T-helper 1 cell treated with Interleukin-12 subunit alpha and Interleukin-12 subunit beta and Interleukin-4 antibody, amounts not matched to agents 30 μg/mL and 1 μg/mL, for 36 hours (primary cell): ENCODE data around the gene PJA2.
"Not testable (repeated sequence)": the region's sequence is repeated elsewhere in the genome, so short reads cannot be mapped to it uniquely, and the experiment has no call there.

Source experiments
- H3K27ac Mint-ChIP-seq: one replicate; pipeline ENCODE4 v1.8.0; 2021; ENCODE audit warnings: mild to moderate bottlenecking, mixed read lengths
- H3K27me3 Mint-ChIP-seq: one replicate; pipeline ENCODE4 v1.8.0; 2021; ENCODE audit warnings: low read depth, mixed read lengths
- H3K36me3 Mint-ChIP-seq: one replicate; pipeline ENCODE4 v1.8.0; 2021; ENCODE audit warnings: low read depth, mixed read lengths
- H3K4me1 Mint-ChIP-seq: one replicate; pipeline ENCODE4 v1.8.0; 2021; ENCODE audit warnings: low read depth, mixed read lengths
- H3K4me3 Mint-ChIP-seq: one replicate; pipeline ENCODE4 v1.8.0; 2021; ENCODE audit warnings: mild to moderate bottlenecking, moderate library complexity, mixed read lengths
- H3K9me3 Mint-ChIP-seq: one replicate; pipeline ENCODE4 v1.8.0; 2021; ENCODE audit warnings: mixed read lengths

Gene PJA2

GRCh38 chr5:109413921-109414461 is 4.2 kb upstream of the PJA2 start:
- not testable (repeated sequence) for H3K4me1 Mint-ChIP-seq, H3K27me3 Mint-ChIP-seq, H3K27ac Mint-ChIP-seq, H3K4me3 Mint-ChIP-seq
- Mint-ChIP-seq H3K36me3 (peaks cover 11% of the 10 kb centered on the region), H3K9me3 (peaks cover 19% of the 10 kb centered on the region)

- Mint-ChIP-seq H3K27me3 (peaks cover 3% of the 10 kb centered on the region), H3K4me1 (peaks cover 7% of the 10 kb centered on the region), H3K9me3 (peaks cover 19% of the 10 kb centered on the region), H3K4me3 (no peak overlapping the region), H3K27ac (no peak overlapping the region), H3K36me3 (peaks cover 11% of the 10 kb centered on the region)
These were observed 3.7 kb upstream of the PJA2 start for GRCh38 chr5:109413458-109413857.

- Mint-ChIP-seq H3K36me3 (peaks cover 11% of the 10 kb centered on the region), H3K4me3 (no peak overlapping the region), H3K4me1 (peaks cover 7% of the 10 kb centered on the region), H3K9me3 (peaks cover 19% of the 10 kb centered on the region), H3K27me3 (no peaks in the 10 kb centered on the region), H3K27ac (no peak overlapping the region)
These were observed 3.2 kb upstream of the PJA2 start for GRCh38 chr5:109412981-109413402.

GRCh38 chr5:109411627-109412026 is 1.9 kb upstream of the PJA2 start:
- no peak overlapping the region for H3K4me3 Mint-ChIP-seq
- no peaks in the 10 kb centered on the region for H3K27me3 Mint-ChIP-seq
- peaks cover 18% of the 10 kb centered on the region for H3K4me1 Mint-ChIP-seq
- H3K9me3 Mint-ChIP-seq, result peaks cover 19% of the 10 kb centered on the region
- no peak overlapping the region for H3K27ac Mint-ChIP-seq
- peaks cover 11% of the 10 kb centered on the region for H3K36me3 Mint-ChIP-seq

- no peaks in the 10 kb centered on the region for H3K27me3 Mint-ChIP-seq
- peak overlapping the region; percentile 97 for H3K4me3 Mint-ChIP-seq
- H3K36me3 Mint-ChIP-seq, result peaks cover 11% of the 10 kb centered on the region
- peaks cover 17% of the 10 kb centered on the region for H3K9me3 Mint-ChIP-seq
- peak overlapping the region; percentile 99 for H3K27ac Mint-ChIP-seq
- peaks cover 22% of the 10 kb centered on the region for H3K4me1 Mint-ChIP-seq
These were observed 1.4 kb upstream of the PJA2 start for GRCh38 chr5:109411149-109411514.

- Mint-ChIP-seq H3K27ac (peak overlapping the region; percentile 99), H3K9me3 (peaks cover 11% of the 10 kb centered on the region)
These were observed 795 bp upstream of the PJA2 start for GRCh38 chr5:109410389-109411148.

GRCh38 chr5:109408991-109409843 is 557 bp downstream of the PJA2 start:
- Mint-ChIP-seq H3K4me1 (peaks cover 28% of the 10 kb centered on the region), H3K9me3 (peaks cover 6% of the 10 kb centered on the region), H3K27me3 (no peaks in the 10 kb centered on the region), H3K27ac (peak overlapping the region; percentile 99), H3K36me3 (peaks cover 12% of the 10 kb centered on the region), H3K4me3 (peak overlapping the region; percentile 97)

More at GRCh38 chr5:109410389-109411148, 795 bp upstream of the PJA2 start:
- H3K27me3 Mint-ChIP-seq, result no peaks in the 10 kb centered on the region
- peak overlapping the region; percentile 97 for H3K4me3 Mint-ChIP-seq
- peaks cover 9% of the 10 kb centered on the region for H3K36me3 Mint-ChIP-seq
- peaks cover 24% of the 10 kb centered on the region for H3K4me1 Mint-ChIP-seq

GRCh38 chr5:109407913-109408312 is 1.9 kb downstream of the PJA2 start:
- H3K9me3 Mint-ChIP-seq, result no peaks in the 10 kb centered on the region
- H3K36me3 Mint-ChIP-seq, result peaks cover 9% of the 10 kb centered on the region
- peak overlapping the region; percentile 97 for H3K4me3 Mint-ChIP-seq
- no peaks in the 10 kb centered on the region for H3K27me3 Mint-ChIP-seq
- peak overlapping the region; percentile 99 for H3K27ac Mint-ChIP-seq
- H3K4me1 Mint-ChIP-seq, result peaks cover 29% of the 10 kb centered on the region

- Mint-ChIP-seq H3K27me3 (no peaks in the 10 kb centered on the region), H3K36me3 (peaks cover 14% of the 10 kb centered on the region), H3K4me1 (peaks cover 32% of the 10 kb centered on the region), H3K27ac (no peak overlapping the region), H3K9me3 (no peaks in the 10 kb centered on the region), H3K4me3 (peak overlapping the region; percentile 19)
These were observed 3.1 kb downstream of the PJA2 start for GRCh38 chr5:109406719-109407118.

GRCh38 chr5:109404428-109404960 is 5.3 kb downstream of the PJA2 start:
- H3K36me3 Mint-ChIP-seq, result peaks cover 22% of the 10 kb centered on the region
- H3K4me3 Mint-ChIP-seq, result no peak overlapping the region
- H3K27ac Mint-ChIP-seq, result no peak overlapping the region
- no peaks in the 10 kb centered on the region for H3K27me3 Mint-ChIP-seq
- H3K9me3 Mint-ChIP-seq, result no peaks in the 10 kb centered on the region
- peaks cover 32% of the 10 kb centered on the region for H3K4me1 Mint-ChIP-seq

- Mint-ChIP-seq H3K27me3 (no peaks in the 10 kb centered on the region), H3K4me3 (no peak overlapping the region), H3K4me1 (peaks cover 35% of the 10 kb centered on the region), H3K9me3 (no peaks in the 10 kb centered on the region), H3K36me3 (peaks cover 24% of the 10 kb centered on the region), H3K27ac (no peak overlapping the region)
These were observed 6.3 kb downstream of the PJA2 start for GRCh38 chr5:109403469-109403868.

- H3K27ac Mint-ChIP-seq, result no peak overlapping the region
- no peak overlapping the region for H3K4me3 Mint-ChIP-seq
- H3K36me3 Mint-ChIP-seq, result peaks cover 25% of the 10 kb centered on the region
- no peaks in the 10 kb centered on the region for H3K9me3 Mint-ChIP-seq
- H3K27me3 Mint-ChIP-seq, result no peaks in the 10 kb centered on the region
- H3K4me1 Mint-ChIP-seq, result peaks cover 15% of the 10 kb centered on the region
These were observed 10.5 kb downstream of the PJA2 start for GRCh38 chr5:109399092-109399759.

GRCh38 chr5:109396965-109397364 is 12.8 kb downstream of the PJA2 start:
- Mint-ChIP-seq H3K4me3 (no peak overlapping the region), H3K27me3 (no peaks in the 10 kb centered on the region), H3K4me1 (peaks cover 14% of the 10 kb centered on the region), H3K27ac (no peak overlapping the region), H3K36me3 (peaks cover 23% of the 10 kb centered on the region), H3K9me3 (no peaks in the 10 kb centered on the region)

- Mint-ChIP-seq H3K9me3 (no peaks in the 10 kb centered on the region), H3K27ac (no peak overlapping the region), H3K36me3 (peaks cover 27% of the 10 kb centered on the region), H3K4me3 (no peak overlapping the region), H3K27me3 (no peaks in the 10 kb centered on the region), H3K4me1 (peaks cover 12% of the 10 kb centered on the region)
These were observed 15.0 kb downstream of the PJA2 start for GRCh38 chr5:109394806-109395205.
